Smooth muscle cell (in vitro differentiated cells): ENCODE data around the gene NACAD. TPM values are rescaled to one million over a fixed set of nuclear protein-coding genes. Genes with fewer than 3 reads are reported as not detected.

Experiments
- DNase-seq: peaks from one replicate; lab custom pipeline; 2025; ENCODE audit not compliant: unreplicated experiment; lab: John Stamatoyannopoulos, UW
- H2AFZ ChIP-seq: fragments of 200-600 bp; sonication (generic); 2 replicates; pipeline ENCODE4 v1.6.0; 2016; ENCODE audit warnings: antibody characterized with exemption, low read depth, mild to moderate bottlenecking
- H3F3A ChIP-seq: fragments of 200-600 bp; sonication (generic); 2 replicates; pipeline ENCODE4 v1.6.0; 2017; ENCODE audit warnings: antibody characterized with exemption, low read depth
- H3K27ac ChIP-seq: fragments of 200-600 bp; sonication (generic); 2 replicates; pipeline ENCODE4 v1.5.1; 2016; ENCODE audit warnings: low read depth, mild to moderate bottlenecking
- H3K27me3 ChIP-seq: fragments of 200-600 bp; sonication (generic); 2 replicates; pipeline ENCODE4 v1.6.1; 2016; ENCODE audit warnings: low read depth, mild to moderate bottlenecking
- H3K36me3 ChIP-seq: fragments of 200-600 bp; sonication (generic); 2 replicates; pipeline ENCODE4 v1.5.1; 2016; ENCODE audit warnings: low read depth
- H3K4me1 ChIP-seq: fragments of 200-600 bp; sonication (generic); 2 replicates; pipeline ENCODE4 v1.5.1; 2016; ENCODE audit warnings: low read depth
- H3K4me2 ChIP-seq: fragments of 200-600 bp; sonication (generic); 2 replicates; pipeline ENCODE4 v1.6.0; 2016; ENCODE audit warnings: mild to moderate bottlenecking
- H3K4me3 ChIP-seq: fragments of 200-600 bp; sonication (generic); 2 replicates; pipeline ENCODE4 v1.5.1; 2016; ENCODE audit warnings: mild to moderate bottlenecking
- H3K79me2 ChIP-seq: fragments of 200-600 bp; sonication (generic); 2 replicates; pipeline ENCODE4 v1.6.0; 2016; ENCODE audit warnings: low read depth, mild to moderate bottlenecking
- H3K9ac ChIP-seq: fragments of 200-600 bp; sonication (generic); 2 replicates; pipeline ENCODE4 v1.6.0; 2016; ENCODE audit warnings: low read depth
- H3K9me3 ChIP-seq: fragments of 200-600 bp; sonication (generic); replicated peaks from 2 replicates; pipeline ENCODE4 v1.5.1; 2016; ENCODE audit warnings: low read depth
- H4K20me1 ChIP-seq: fragments of 200-600 bp; sonication (generic); 2 replicates; pipeline ENCODE4 v1.6.0; 2016; ENCODE audit warnings: low read depth
- CTCF ChIP-seq: fragments of 200-600 bp; sonication (generic); IDR thresholded peaks from 2 replicates; pipeline ENCODE4 v1.5.1; 2017; ENCODE audit warnings: borderline replicate concordance, mild to moderate bottlenecking, antibody characterized with exemption; ENCODE audit not compliant: insufficient read depth, poor library complexity, severe bottlenecking
- WGBS: methylation state at CpG from one replicate; pipeline ENCODE4 v1.1.7; 2016; ENCODE audit warnings: low lambda C conversion rate; 5-methylcytosine and 5-hydroxymethylcytosine counted together
- polyA plus RNA-seq: library from polyadenylated mRNA; unstranded; fragments of >200 nt; fragmentation: Nextera tagmentation; extraction: Ambion mirVana; gene quantifications from 2 replicates; pipeline ENCODE4 v1.2.1, GENCODE V29; 2016
- total RNA-seq: library from RNA; depleted of rRNA; stranded (reverse); fragments of >200 nt; gene quantifications from 2 replicates; pipeline ENCODE4 v1.2.3, GENCODE V29; 2014

NACAD gene
- total and polyA plus RNA-seq, 2 experiments from 2014 or later = 5.3 to 12.5 TPM

GRCh38 chr7:45092931-45093235 lies 4.1 kb upstream of the NACAD start:
- DNase-seq = no peak
- WGBS = 72% methylated on average over 3 of the region's 3 CpGs
- Histone ChIP-seq H2AFZ (no peak overlapping the region), H3K79me2 (no peaks in the 10 kb centered on the region), H3K36me3 (no peaks in the 10 kb centered on the region), H3K4me1 (no peaks in the 10 kb centered on the region), H4K20me1 (no peaks in the 10 kb centered on the region), H3K9me3 (no peaks in the 10 kb centered on the region), H3K4me3 (no peak overlapping the region), H3K4me2 (no peak overlapping the region), H3F3A (no peaks in the 10 kb centered on the region), H3K27ac (peak overlapping the region; percentile 15), H3K27me3 (no peaks in the 10 kb centered on the region), H3K9ac (no peak overlapping the region)
- TF ChIP-seq CTCF = no peak

DNA sequence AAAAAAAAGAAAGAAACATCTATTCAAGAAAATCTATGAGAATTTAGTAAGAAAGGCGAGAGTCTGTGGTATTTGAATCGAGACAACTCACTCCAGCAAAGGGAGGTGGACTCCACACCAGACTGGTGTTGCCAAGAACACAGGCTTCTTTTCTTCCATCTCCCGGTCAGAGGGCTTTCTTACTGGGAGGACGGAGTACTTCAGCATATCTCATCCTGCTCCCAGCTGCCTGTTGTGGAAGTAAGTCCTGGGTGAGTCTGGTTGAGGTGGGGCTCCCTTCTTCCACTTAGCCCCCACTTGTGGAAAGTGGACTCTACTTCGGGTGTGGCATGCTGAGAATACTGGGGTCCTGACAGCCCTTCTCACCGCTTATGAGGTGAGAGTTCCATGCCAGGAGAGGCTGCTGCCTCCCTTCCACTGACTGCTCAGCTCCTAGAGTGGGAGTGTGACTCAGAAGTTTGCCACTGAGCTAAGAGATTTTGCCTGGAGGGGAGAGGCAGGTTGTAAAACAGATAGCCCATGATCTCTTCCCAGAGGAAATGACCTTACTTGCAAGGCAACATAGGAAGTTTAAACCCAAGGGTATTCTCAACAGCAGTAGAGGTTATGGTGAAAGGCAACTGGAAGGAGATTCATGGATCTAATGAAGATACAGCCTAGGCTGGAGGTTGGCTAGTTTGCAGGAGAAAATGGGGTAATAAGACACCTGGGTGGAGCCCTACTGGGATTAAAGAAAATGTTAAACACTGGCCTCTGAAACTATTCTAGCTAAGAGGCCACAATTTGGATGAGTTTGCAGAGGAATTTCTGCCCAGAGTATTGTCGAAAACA lies 3.5 kb upstream of the NACAD start:
- no peak overlapping the region for H3K4me2 ChIP-seq
- 45% methylated on average over 7 of the region's 7 CpGs for WGBS
- H4K20me1 ChIP-seq = no peaks in the 10 kb centered on the region
- H3F3A ChIP-seq = no peaks in the 10 kb centered on the region
- H3K9me3 ChIP-seq = no peaks in the 10 kb centered on the region
- no peak for TF ChIP-seq CTCF
- no peaks in the 10 kb centered on the region for H3K27me3 ChIP-seq
- no peak overlapping the region for H2AFZ ChIP-seq
- H3K4me3 ChIP-seq = no peak overlapping the region
- peak overlapping the region; percentile 15 for H3K27ac ChIP-seq
- H3K4me1 ChIP-seq = no peaks in the 10 kb centered on the region
- no peaks in the 10 kb centered on the region for H3K36me3 ChIP-seq
- no peaks in the 10 kb centered on the region for H3K79me2 ChIP-seq
- no peak for DNase-seq
- no peak overlapping the region for H3K9ac ChIP-seq

DNA sequence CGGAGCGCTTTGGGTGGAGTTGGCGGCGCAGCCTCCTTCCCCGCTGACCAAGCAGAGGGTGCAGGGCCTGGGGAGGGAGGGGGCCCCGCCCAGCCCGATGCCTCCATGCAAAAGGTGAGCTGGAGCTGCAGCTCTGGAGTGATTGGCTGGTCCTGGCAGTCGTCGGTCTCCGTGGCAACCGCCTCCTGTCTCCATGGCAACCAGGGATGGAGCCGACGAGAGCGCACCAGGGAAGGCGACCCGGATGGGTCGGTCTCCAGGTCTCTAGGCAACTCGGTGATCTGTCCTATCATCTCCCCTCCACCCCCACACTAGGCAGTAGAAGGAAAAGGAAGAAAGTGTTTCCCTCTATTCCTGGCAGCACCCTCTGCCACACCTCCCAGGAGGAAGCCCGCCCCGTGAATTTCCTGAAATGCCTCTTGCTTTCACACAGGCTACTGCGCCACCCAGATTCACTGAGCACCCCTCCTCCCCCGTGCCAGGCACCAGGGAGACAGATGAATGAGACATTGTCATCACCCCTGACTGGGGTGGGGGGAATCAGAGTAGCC lies 647 bp upstream of the NACAD start:
- no peak for DNase-seq
- H3K27me3 ChIP-seq = no peaks in the 10 kb centered on the region
- H3K4me2 ChIP-seq = peak overlapping the region; percentile 97
- peak overlapping the region; percentile 81 for H2AFZ ChIP-seq
- no peaks in the 10 kb centered on the region for H3K79me2 ChIP-seq
- H3K9me3 ChIP-seq = no peaks in the 10 kb centered on the region
- H3K36me3 ChIP-seq = no peaks in the 10 kb centered on the region
- no peak overlapping the region for H3K9ac ChIP-seq
- TF ChIP-seq CTCF = no peak
- no peaks in the 10 kb centered on the region for H3K4me1 ChIP-seq
- H3K4me3 ChIP-seq = peak overlapping the region; percentile 76
- no peak overlapping the region for H3K27ac ChIP-seq
- no peaks in the 10 kb centered on the region for H3F3A ChIP-seq
- WGBS = 25% methylated on average over 18 of the region's 22 CpGs
- H4K20me1 ChIP-seq = no peaks in the 10 kb centered on the region
